Calu3 (cell line): Measurements from ENCODE around the gene ALK. TPM values are rescaled to one million over a fixed set of nuclear protein-coding genes. Genes with fewer than 3 reads are reported as not detected.

Experiments used
- BruUV-seq: library from RNA; stranded (reverse); fragments of 400-500 nt; replicated peaks from 2 replicates; lab custom pipeline; 2021; lab: Mats Ljungman, UMichigan
- CTCF ChIA-PET: fragments of 300-600 bp; sonication (Branson Sonifier 250); formaldehyde crosslinking; loops from one replicate; lab custom pipeline; 2022; ENCODE audit warnings: antibody characterized with exemption; lab: Charles Lee
- DNase-seq: peaks from one replicate; pipeline ENCODE4 v3.0.0; 2022
- H3K27ac Mint-ChIP-seq: one replicate; pipeline ENCODE4 v1.8.0; 2022; ENCODE audit warnings: mixed read lengths; ENCODE audit not compliant: unreplicated experiment
- H3K27me3 Mint-ChIP-seq: one replicate; pipeline ENCODE4 v1.8.0; 2022; ENCODE audit warnings: mixed read lengths; ENCODE audit not compliant: unreplicated experiment
- H3K36me3 Mint-ChIP-seq: one replicate; pipeline ENCODE4 v1.8.0; 2022; ENCODE audit warnings: mild to moderate bottlenecking, moderate library complexity, mixed read lengths; ENCODE audit not compliant: insufficient read depth, unreplicated experiment
- H3K4me1 Mint-ChIP-seq: one replicate; pipeline ENCODE4 v1.8.0; 2022; ENCODE audit warnings: mild to moderate bottlenecking, low read depth, mixed read lengths; ENCODE audit not compliant: unreplicated experiment
- H3K4me3 Mint-ChIP-seq: one replicate; pipeline ENCODE4 v1.8.0; 2022; ENCODE audit warnings: mild to moderate bottlenecking, low read depth, moderate library complexity, mixed read lengths; ENCODE audit not compliant: unreplicated experiment
- H3K9me3 Mint-ChIP-seq: one replicate; pipeline ENCODE4 v1.8.0; 2022; ENCODE audit warnings: low read depth, mixed read lengths; ENCODE audit not compliant: unreplicated experiment
- intact Hi-C: fragments of 100-400 bp; cut with micrococcal nuclease; formaldehyde crosslinking; loops from one replicate; pipeline ENCODE4 v1.10.0; 2022; ENCODE audit not compliant: unreplicated experiment
- total RNA-seq: library from RNA; stranded (reverse); gene quantifications from 2 replicates; pipeline ENCODE4 v1.2.3, GENCODE V29; 2022
- TF ChIP-seq, protein P1 (sequence below): fragments of 200-600 bp; IDR thresholded peaks from one replicate; pipeline ENCODE4 v1.8.0; 2022; ENCODE audit warnings: antibody characterized with exemption; ENCODE audit not compliant: unreplicated experiment

ALK gene
- total RNA-seq, 1 experiment from 2014 or later = not detected

DNA sequence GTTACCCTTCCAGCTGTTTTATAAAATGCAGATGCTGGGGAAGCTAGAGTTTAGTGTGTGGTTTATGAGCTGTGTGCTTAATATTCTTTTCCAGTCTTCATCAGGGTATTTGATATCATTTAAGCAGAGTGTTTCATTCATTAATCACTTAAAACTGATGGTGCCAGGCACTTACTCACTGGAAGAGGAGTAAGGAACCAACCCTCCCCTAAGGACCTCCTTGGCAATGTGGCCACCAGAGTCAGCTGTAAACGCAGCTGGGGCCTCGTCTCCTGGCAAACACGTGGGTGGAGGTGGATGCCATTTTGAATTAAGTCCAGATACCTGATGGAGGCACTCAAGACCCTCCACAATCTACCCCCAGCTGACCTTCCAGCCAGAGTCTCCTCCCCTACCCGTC, 474.5 kb downstream of the ALK start:
- TF ChIP-seq, protein P1, sequence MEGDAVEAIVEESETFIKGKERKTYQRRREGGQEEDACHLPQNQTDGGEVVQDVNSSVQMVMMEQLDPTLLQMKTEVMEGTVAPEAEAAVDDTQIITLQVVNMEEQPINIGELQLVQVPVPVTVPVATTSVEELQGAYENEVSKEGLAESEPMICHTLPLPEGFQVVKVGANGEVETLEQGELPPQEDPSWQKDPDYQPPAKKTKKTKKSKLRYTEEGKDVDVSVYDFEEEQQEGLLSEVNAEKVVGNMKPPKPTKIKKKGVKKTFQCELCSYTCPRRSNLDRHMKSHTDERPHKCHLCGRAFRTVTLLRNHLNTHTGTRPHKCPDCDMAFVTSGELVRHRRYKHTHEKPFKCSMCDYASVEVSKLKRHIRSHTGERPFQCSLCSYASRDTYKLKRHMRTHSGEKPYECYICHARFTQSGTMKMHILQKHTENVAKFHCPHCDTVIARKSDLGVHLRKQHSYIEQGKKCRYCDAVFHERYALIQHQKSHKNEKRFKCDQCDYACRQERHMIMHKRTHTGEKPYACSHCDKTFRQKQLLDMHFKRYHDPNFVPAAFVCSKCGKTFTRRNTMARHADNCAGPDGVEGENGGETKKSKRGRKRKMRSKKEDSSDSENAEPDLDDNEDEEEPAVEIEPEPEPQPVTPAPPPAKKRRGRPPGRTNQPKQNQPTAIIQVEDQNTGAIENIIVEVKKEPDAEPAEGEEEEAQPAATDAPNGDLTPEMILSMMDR = no peak
- Mint-ChIP-seq H3K4me1 (no peaks in the 10 kb centered on the region), H3K36me3 (no peaks in the 10 kb centered on the region), H3K9me3 (no peaks in the 10 kb centered on the region), H3K27ac (no peak overlapping the region), H3K4me3 (no peak overlapping the region), H3K27me3 (peaks cover 91% of the 10 kb centered on the region)
- no peak for DNase-seq
- CTCF ChIA-PET = no interaction called here
- BruUV-seq = no TSS peak
- intact Hi-C loops = no loop called here

DNA sequence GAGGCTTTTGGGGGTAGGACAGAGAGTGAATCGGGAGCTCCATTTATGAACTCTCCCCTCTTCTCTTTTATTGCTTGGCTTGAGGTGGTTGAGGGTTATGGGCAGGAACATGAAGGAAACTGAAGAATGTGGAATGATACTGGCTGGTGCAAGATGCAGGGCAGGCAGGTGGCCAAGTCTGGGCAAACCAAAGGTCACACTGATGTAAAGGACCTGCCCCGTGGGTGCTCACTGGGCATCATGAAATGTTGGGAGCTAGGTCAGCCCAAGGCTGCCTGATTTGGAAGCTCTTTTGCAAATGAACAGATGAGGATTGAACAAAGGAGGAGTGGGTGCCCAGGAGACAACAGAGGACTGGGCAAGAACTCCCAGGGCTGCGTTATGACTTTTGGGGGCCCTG, 477.2 kb downstream of the ALK start:
- CTCF ChIA-PET = no interaction called here
- Mint-ChIP-seq H3K27ac (no peak overlapping the region), H3K36me3 (no peaks in the 10 kb centered on the region), H3K9me3 (no peaks in the 10 kb centered on the region), H3K4me3 (no peak overlapping the region), H3K27me3 (peaks cover 87% of the 10 kb centered on the region), H3K4me1 (no peaks in the 10 kb centered on the region)
- TF ChIP-seq, protein P1 = no peak
- no peak for DNase-seq
- intact Hi-C loops = no loop called here
- BruUV-seq = no TSS peak

DNA sequence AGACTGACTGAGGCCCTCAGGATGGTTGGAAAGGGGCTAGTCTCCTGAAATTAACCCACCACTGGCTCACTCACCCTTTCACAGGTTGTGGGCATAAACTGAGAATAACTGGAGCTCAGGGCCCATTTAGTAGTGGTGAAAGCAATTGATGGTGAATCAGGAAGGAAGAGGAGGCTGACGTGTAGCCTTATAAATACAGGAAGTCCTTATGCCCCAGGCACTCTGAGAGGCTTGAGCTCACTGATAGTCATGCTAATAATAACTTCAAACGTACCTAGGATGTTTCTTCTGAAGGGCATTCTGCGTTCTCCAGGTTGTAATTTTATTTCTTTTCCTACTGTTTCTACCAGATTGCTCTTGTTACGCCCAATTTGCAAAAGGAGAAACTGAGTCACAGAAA, 477.8 kb downstream of the ALK start:
- BruUV-seq = no TSS peak
- no peaks in the 10 kb centered on the region for H3K36me3 Mint-ChIP-seq

DNA sequence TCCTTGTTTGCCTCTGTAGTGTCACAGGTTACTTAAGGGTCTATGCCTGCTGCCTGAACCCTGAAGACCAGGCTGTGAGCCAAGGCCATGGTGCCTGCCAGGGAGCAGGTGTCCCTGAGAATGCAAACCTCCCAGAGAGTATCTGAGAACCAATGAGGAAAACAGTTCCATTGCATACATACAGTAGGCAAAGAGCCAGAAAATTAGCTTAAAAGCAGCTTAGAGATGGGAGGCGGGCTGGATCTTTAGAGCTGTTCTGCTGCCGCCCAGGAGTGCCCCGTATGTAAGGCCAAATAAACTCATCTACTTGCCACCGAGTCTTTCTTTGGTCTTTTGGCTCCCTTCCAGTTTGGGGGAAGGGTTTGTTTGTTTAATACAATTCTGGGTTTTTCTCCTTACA, 478.2 kb downstream of the ALK start:
- peaks cover 87% of the 10 kb centered on the region for H3K27me3 Mint-ChIP-seq

More for the DNA sequence above, 477.8 kb downstream of the ALK start:
- no peak overlapping the region for H3K27ac Mint-ChIP-seq
- CTCF ChIA-PET = no interaction called here
- no peaks in the 10 kb centered on the region for H3K4me1 Mint-ChIP-seq
- no peak for DNase-seq
- TF ChIP-seq, protein P1 = no peak
- no peak overlapping the region for H3K4me3 Mint-ChIP-seq
- no peaks in the 10 kb centered on the region for H3K9me3 Mint-ChIP-seq
- H3K27me3 Mint-ChIP-seq = peaks cover 87% of the 10 kb centered on the region
- intact Hi-C loops = no loop called here

More for the DNA sequence above, 478.2 kb downstream of the ALK start:
- no peak overlapping the region for H3K27ac Mint-ChIP-seq
- H3K4me3 Mint-ChIP-seq = no peak overlapping the region
- no peaks in the 10 kb centered on the region for H3K36me3 Mint-ChIP-seq
- no peak for DNase-seq
- no peaks in the 10 kb centered on the region for H3K9me3 Mint-ChIP-seq
- H3K4me1 Mint-ChIP-seq = no peaks in the 10 kb centered on the region
- CTCF ChIA-PET = no interaction called here
- TF ChIP-seq, protein P1 = no peak
- intact Hi-C loops = no loop called here
- no TSS peak for BruUV-seq
